ENCODE data around the gene PHYKPL. TPM values are rescaled to one million over a fixed set of nuclear protein-coding genes. Genes with fewer than 3 reads are reported as not detected.

The PHYKPL gene
- total and polyA plus RNA-seq, 2 donors (not counting 1 experiment from before 2014, with no cell fraction given) = 18.1 to 44.8 TPM

DNA sequence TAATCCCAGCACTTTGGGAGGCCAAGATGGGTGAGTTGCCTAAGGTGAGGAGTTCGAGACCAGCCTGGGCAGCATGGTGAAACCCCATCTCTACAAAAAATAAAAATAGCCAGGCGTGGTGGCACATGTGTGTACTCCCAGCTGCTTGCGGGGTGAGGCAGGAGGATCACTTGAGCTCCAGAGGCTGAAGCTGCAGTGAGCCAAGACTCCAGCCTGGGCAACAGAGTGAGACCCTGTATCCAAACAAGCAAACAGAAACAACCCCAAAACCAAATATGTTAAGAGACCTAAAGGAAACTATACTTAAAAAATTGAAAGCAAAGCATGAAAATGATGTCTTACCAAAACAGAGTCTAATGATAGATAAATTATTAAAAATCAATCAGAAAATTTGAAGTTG is 15.8 kb downstream of the PHYKPL start:
- Histone ChIP-seq H2AFZ (ENCODE audit: low read length) (no peak overlapping the region), H3K9ac (ENCODE audit: insufficient read depth, low read length) (no peak overlapping the region), H3K79me2 (ENCODE audit: control insufficient read depth, insufficient read depth, low read length) (no peaks in the 10 kb centered on the region), H3K27ac (ENCODE audit: insufficient read depth, low read length) (no peak overlapping the region), H3K4me2 (ENCODE audit: extremely low read depth, insufficient read depth, low read length) (no peak overlapping the region), H3K36me3 (ENCODE audit: control insufficient read depth, insufficient read depth, low read length) (peaks cover 28% of the 10 kb centered on the region), H3K9me3 (ENCODE audit: control insufficient read depth, insufficient read depth, low read depth, low read length) (no peaks in the 10 kb centered on the region), H3K4me3 (replicated peaks in 1 of 4; ENCODE audit: control extremely low read depth in 1 of 4, insufficient read depth in 1 of 4, low read depth in 3 of 4, low read length in 4 of 4) (no peak overlapping the region), H4K20me1 (ENCODE audit: control insufficient read depth, extremely low read depth, insufficient read depth, low read length) (no peaks in the 10 kb centered on the region), H3K27me3 (ENCODE audit: control insufficient read depth, insufficient read depth, low read length) (no peaks in the 10 kb centered on the region), H3K4me1 (ENCODE audit: control insufficient read depth, extremely low read depth, insufficient read depth, low read length) (no peaks in the 10 kb centered on the region)
- no peak for TF ChIP-seq EZH2 (IDR thresholded peaks at IDR 0.05; ENCODE audit: low read length, missing control alignments)
- TF ChIP-seq, protein P1, sequence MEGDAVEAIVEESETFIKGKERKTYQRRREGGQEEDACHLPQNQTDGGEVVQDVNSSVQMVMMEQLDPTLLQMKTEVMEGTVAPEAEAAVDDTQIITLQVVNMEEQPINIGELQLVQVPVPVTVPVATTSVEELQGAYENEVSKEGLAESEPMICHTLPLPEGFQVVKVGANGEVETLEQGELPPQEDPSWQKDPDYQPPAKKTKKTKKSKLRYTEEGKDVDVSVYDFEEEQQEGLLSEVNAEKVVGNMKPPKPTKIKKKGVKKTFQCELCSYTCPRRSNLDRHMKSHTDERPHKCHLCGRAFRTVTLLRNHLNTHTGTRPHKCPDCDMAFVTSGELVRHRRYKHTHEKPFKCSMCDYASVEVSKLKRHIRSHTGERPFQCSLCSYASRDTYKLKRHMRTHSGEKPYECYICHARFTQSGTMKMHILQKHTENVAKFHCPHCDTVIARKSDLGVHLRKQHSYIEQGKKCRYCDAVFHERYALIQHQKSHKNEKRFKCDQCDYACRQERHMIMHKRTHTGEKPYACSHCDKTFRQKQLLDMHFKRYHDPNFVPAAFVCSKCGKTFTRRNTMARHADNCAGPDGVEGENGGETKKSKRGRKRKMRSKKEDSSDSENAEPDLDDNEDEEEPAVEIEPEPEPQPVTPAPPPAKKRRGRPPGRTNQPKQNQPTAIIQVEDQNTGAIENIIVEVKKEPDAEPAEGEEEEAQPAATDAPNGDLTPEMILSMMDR (conservative IDR thresholded peaks at IDR 0.05 in 1 of 2, IDR thresholded peaks at IDR 0.05 in 1 of 2; ENCODE audit: low read depth in 1 of 2, low read length in 2 of 2) = no peak
- no peak for DNase-seq (ENCODE audit: low read depth in 2 of 2)

DNA sequence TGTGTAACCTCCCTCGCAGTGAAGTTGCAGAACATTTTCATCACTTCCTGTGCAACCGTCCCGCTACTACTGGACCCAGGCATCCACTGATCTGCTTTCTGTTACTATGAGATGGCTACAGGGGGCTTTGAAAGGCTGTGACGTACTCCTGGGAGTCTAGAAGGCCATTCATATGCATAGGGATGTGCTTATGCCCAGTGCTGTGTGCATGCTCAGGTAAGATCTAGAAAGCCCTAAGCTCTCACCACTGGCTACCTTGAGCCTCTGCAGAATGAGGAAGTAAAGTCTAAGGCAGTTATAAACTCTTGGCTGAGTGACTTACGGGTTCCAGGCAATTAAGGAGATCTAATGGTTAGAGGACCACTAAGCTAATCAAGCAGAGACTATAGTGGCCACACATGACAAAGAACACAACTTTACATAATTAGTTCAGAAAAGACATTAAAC is 16.5 kb downstream of the PHYKPL start:
- no peak overlapping the region for H3K27ac ChIP-seq (ENCODE audit: insufficient read depth, low read length)
- H2AFZ ChIP-seq (ENCODE audit: low read length) = no peak overlapping the region
- H3K4me2 ChIP-seq (ENCODE audit: extremely low read depth, insufficient read depth, low read length) = no peak overlapping the region
- no peak overlapping the region for H3K9ac ChIP-seq (ENCODE audit: insufficient read depth, low read length)
- no peaks in the 10 kb centered on the region for H4K20me1 ChIP-seq (ENCODE audit: control insufficient read depth, extremely low read depth, insufficient read depth, low read length)
- peaks cover 29% of the 10 kb centered on the region for H3K36me3 ChIP-seq (ENCODE audit: control insufficient read depth, insufficient read depth, low read length)
- no peaks in the 10 kb centered on the region for H3K27me3 ChIP-seq (ENCODE audit: control insufficient read depth, insufficient read depth, low read length)
- H3K4me3 ChIP-seq (replicated peaks in 1 of 4; ENCODE audit: control extremely low read depth in 1 of 4, insufficient read depth in 1 of 4, low read depth in 3 of 4, low read length in 4 of 4) = no peak overlapping the region
- H3K79me2 ChIP-seq (ENCODE audit: control insufficient read depth, insufficient read depth, low read length) = no peaks in the 10 kb centered on the region
- no peaks in the 10 kb centered on the region for H3K4me1 ChIP-seq (ENCODE audit: control insufficient read depth, extremely low read depth, insufficient read depth, low read length)
- TF ChIP-seq EZH2 (IDR thresholded peaks at IDR 0.05; ENCODE audit: low read length, missing control alignments) = no peak
- TF ChIP-seq, protein P1 (conservative IDR thresholded peaks at IDR 0.05 in 1 of 2, IDR thresholded peaks at IDR 0.05 in 1 of 2; ENCODE audit: low read depth in 1 of 2, low read length in 2 of 2) = no peak
- DNase-seq (ENCODE audit: low read depth in 2 of 2) = no peak
- no peaks in the 10 kb centered on the region for H3K9me3 ChIP-seq (ENCODE audit: control insufficient read depth, insufficient read depth, low read depth, low read length)

DNA sequence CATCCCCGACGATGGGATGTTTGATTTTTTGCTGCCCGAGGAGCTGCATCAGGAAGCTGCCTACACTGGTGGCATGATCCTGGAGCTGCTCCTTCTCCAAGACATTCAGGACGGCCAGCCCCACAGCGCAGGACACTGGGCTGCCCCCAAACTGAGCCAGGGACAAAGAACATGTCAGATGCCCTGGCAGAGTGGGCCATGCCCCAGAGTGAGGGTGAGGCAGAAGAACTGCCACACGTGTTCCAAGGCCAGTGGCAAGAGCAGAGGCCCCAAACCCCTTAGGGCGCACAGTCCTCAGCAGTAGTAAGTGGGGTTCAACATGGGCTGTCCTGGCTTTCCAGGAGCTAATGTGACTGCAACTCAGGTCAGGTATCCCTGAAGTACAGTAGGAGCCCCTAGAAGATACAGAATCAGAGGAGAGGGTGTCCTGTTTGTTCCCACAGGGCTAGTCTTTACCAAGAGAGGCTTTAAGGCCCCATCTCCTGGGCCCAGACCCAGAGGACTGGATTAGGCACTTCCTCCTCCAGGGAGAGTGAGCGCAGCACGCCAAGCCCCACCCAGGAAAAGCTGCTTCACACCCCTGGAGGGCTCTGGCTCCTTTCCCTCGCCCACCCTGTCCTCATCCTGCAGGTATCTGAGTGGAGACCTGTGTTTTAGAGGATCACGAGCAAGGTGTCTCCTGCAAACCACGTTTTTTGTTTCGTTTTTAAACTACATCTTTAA is 17.2 kb downstream of the PHYKPL start:
- H4K20me1 ChIP-seq (ENCODE audit: control insufficient read depth, extremely low read depth, insufficient read depth, low read length) = no peaks in the 10 kb centered on the region
- H3K36me3 ChIP-seq (ENCODE audit: control insufficient read depth, insufficient read depth, low read length) = peaks cover 30% of the 10 kb centered on the region
- H3K9ac ChIP-seq (ENCODE audit: insufficient read depth, low read length) = no peak overlapping the region
- no peaks in the 10 kb centered on the region for H3K4me1 ChIP-seq (ENCODE audit: control insufficient read depth, extremely low read depth, insufficient read depth, low read length)
- no peak overlapping the region for H3K27ac ChIP-seq (ENCODE audit: insufficient read depth, low read length)
- no peaks in the 10 kb centered on the region for H3K79me2 ChIP-seq (ENCODE audit: control insufficient read depth, insufficient read depth, low read length)
- TF ChIP-seq EZH2 (IDR thresholded peaks at IDR 0.05; ENCODE audit: low read length, missing control alignments) = no peak
- TF ChIP-seq, protein P1 (conservative IDR thresholded peaks at IDR 0.05 in 1 of 2, IDR thresholded peaks at IDR 0.05 in 1 of 2; ENCODE audit: low read depth in 1 of 2, low read length in 2 of 2) = no peak
- no peak overlapping the region for H3K4me3 ChIP-seq (replicated peaks in 1 of 4; ENCODE audit: control extremely low read depth in 1 of 4, insufficient read depth in 1 of 4, low read depth in 3 of 4, low read length in 4 of 4)
- no peak overlapping the region for H3K4me2 ChIP-seq (ENCODE audit: extremely low read depth, insufficient read depth, low read length)
- no peak for DNase-seq (ENCODE audit: low read depth in 2 of 2)
- no peak overlapping the region for H2AFZ ChIP-seq (ENCODE audit: low read length)
- no peaks in the 10 kb centered on the region for H3K9me3 ChIP-seq (ENCODE audit: control insufficient read depth, insufficient read depth, low read depth, low read length)
- H3K27me3 ChIP-seq (ENCODE audit: control insufficient read depth, insufficient read depth, low read length) = no peaks in the 10 kb centered on the region
